H1 (cell line): ENCODE measurements around the gene G3BP1. TPM values are rescaled to one million over a fixed set of nuclear protein-coding genes. Genes with fewer than 3 reads are reported as not detected.

Source experiments
- CTCF ChIA-PET: fragments of 300-600 bp; sonication (Branson Sonifier 250); formaldehyde crosslinking; loops from one replicate; lab custom pipeline; 2021; ENCODE audit not compliant: partially characterized antibody; lab: Charles Lee
- POLR2A ChIA-PET: fragments of 300-600 bp; sonication (Branson Sonifier 250); formaldehyde crosslinking; loops from one replicate; lab custom pipeline; 2021; ENCODE audit warnings: inconsistent platforms; ENCODE audit not compliant: partially characterized antibody; lab: Charles Lee
- DNase-seq, 2 experiments: peaks; one replicate each; pipeline versions ENCODE4 v3.0.0 to v3.0.0-alpha.2; 2010 to 2022; ENCODE audit warnings: low spot score in 2 of 2, low read depth in 1 of 2, mixed read lengths in 1 of 2
- FAIRE-seq: peaks from 2 replicates; lab custom pipeline; 2011; peaks lifted over from hg19 to GRCh38; lab: Jason Lieb, UNC
- H2AFZ ChIP-seq: 2 replicates; pipeline ENCODE4 v1.8.1; 2012; ENCODE audit warnings: low read length, inconsistent platforms
- H2AK5ac ChIP-seq: 2 replicates; pipeline ENCODE4 v1.6.1; 2013; ENCODE audit warnings: low read depth, low read length
- H2BK120ac ChIP-seq: replicated peaks from 2 replicates; pipeline ENCODE3; 2013; ENCODE audit warnings: low read depth, low read length, inconsistent platforms
- H2BK12ac ChIP-seq: 2 replicates; pipeline ENCODE4 v1.6.1; 2013; ENCODE audit warnings: low read depth, low read length
- H2BK15ac ChIP-seq: 2 replicates; pipeline ENCODE4 v1.6.1; 2013; ENCODE audit warnings: low read length
- H2BK20ac ChIP-seq: 2 replicates; pipeline ENCODE4 v1.6.1; 2013; ENCODE audit warnings: low read length
- H2BK5ac ChIP-seq: 2 replicates; pipeline ENCODE4 v1.6.1; 2013; ENCODE audit warnings: low read depth, low read length
- H3K14ac ChIP-seq: 2 replicates; pipeline ENCODE4 v1.6.1; 2013; ENCODE audit warnings: inconsistent platforms; ENCODE audit not compliant: insufficient read length
- H3K18ac ChIP-seq: 2 replicates; pipeline ENCODE4 v1.6.1; 2013; ENCODE audit warnings: low read length; ENCODE audit errors: extremely low read depth
- H3K23ac ChIP-seq: 2 replicates; pipeline ENCODE4 v1.6.1; 2013; ENCODE audit warnings: inconsistent platforms; ENCODE audit not compliant: insufficient read length
- H3K23me2 ChIP-seq: 2 replicates; pipeline ENCODE4 v1.6.1; 2013; ENCODE audit warnings: low read depth, low read length
- H3K27ac ChIP-seq: 2 replicates; pipeline ENCODE4 v1.6.1; 2011; ENCODE audit warnings: low read depth, low read length, inconsistent platforms
- H3K27me3 ChIP-seq, 4 experiments: replicated peaks in 1 of 4; 1 replicate in 1 of 4; 2 replicates in 3 of 4; pipeline versions ENCODE4 v1.6.1 to v1.8.1; 2011 to 2013; ENCODE audit warnings: low read length in 3 of 4, mild to moderate bottlenecking in 3 of 4, inconsistent platforms in 2 of 4, mixed read lengths in 2 of 4, moderate library complexity in 1 of 4; ENCODE audit not compliant: control insufficient read depth in 3 of 4, insufficient read depth in 3 of 4; ENCODE audit errors: extremely low read depth in 1 of 4
- H3K36me3 ChIP-seq, 4 experiments: 2 replicates each; pipeline versions ENCODE4 v1.6.1 to v1.8.1; 2011 to 2013; ENCODE audit warnings: mild to moderate bottlenecking in 4 of 4, low read length in 3 of 4, moderate library complexity in 2 of 4, control low read depth in 1 of 4, inconsistent platforms in 1 of 4; ENCODE audit not compliant: insufficient read depth in 4 of 4, control insufficient read depth in 2 of 4
- H3K4ac ChIP-seq: replicated peaks from 2 replicates; pipeline ENCODE3; 2013; ENCODE audit warnings: low read length, low read depth, mixed read lengths, inconsistent platforms; ENCODE audit not compliant: insufficient read length
- H3K4me1 ChIP-seq, 4 experiments: replicated peaks in 1 of 4; 1 replicate in 1 of 4; 2 replicates in 3 of 4; pipeline versions ENCODE4 v1.6.1 to v1.8.1; 2011 to 2013; ENCODE audit warnings: low read length in 3 of 4, inconsistent platforms in 2 of 4, mixed read lengths in 1 of 4; ENCODE audit not compliant: insufficient read depth in 4 of 4, control insufficient read depth in 3 of 4
- H3K4me2 ChIP-seq, 2 experiments: 2 replicates each; pipeline versions ENCODE4 v1.6.1 to v1.8.1; 2011 to 2013; ENCODE audit warnings: low read depth in 2 of 2, low read length in 2 of 2, control low read depth in 1 of 2, inconsistent platforms in 1 of 2, mild to moderate bottlenecking in 1 of 2; ENCODE audit not compliant: insufficient read depth in 1 of 2
- H3K4me3 ChIP-seq, 4 experiments: fragments of 200-600, 300-600 bp in 1 of 4; sonication (generic), shearing (Covaris generic), sonication (Bioruptor Twin) in 1 of 4; 2 replicates each; pipeline versions ENCODE4 v1.5.1 to v1.8.1; 2011 to 2016; ENCODE audit warnings: low read length in 4 of 4, low read depth in 3 of 4, control low read depth in 2 of 4, inconsistent platforms in 2 of 4, mild to moderate bottlenecking in 2 of 4, mixed read lengths in 1 of 4, moderate library complexity in 1 of 4; ENCODE audit not compliant: insufficient read depth in 2 of 4; ENCODE audit errors: extremely low read depth in 1 of 4
- H3K56ac ChIP-seq: replicated peaks from 2 replicates; pipeline ENCODE3; 2013; ENCODE audit warnings: low read depth, mild to moderate bottlenecking, mixed read lengths, low read length, inconsistent platforms; ENCODE audit not compliant: insufficient read length
- H3K79me1 ChIP-seq: 2 replicates; pipeline ENCODE4 v1.6.1; 2013; ENCODE audit warnings: low read depth, low read length, control low read depth
- H3K79me2 ChIP-seq, 2 experiments: 2 replicates each; pipeline versions ENCODE4 v1.6.1 to v1.8.1; 2012 to 2013; ENCODE audit warnings: low read length in 2 of 2, mild to moderate bottlenecking in 2 of 2, inconsistent platforms in 1 of 2; ENCODE audit not compliant: insufficient read depth in 2 of 2, control insufficient read depth in 1 of 2
- H3K9ac ChIP-seq, 4 experiments: replicated peaks in 1 of 4; 1 replicate in 1 of 4; 2 replicates in 3 of 4; pipeline versions ENCODE4 v1.6.1 to v1.8.1; 2011 to 2013; ENCODE audit warnings: low read depth in 3 of 4, low read length in 3 of 4, control low read depth in 2 of 4, mild to moderate bottlenecking in 2 of 4, moderate library complexity in 2 of 4, inconsistent platforms in 1 of 4; ENCODE audit errors: extremely low read depth in 1 of 4
- H3K9me3 ChIP-seq, 2 experiments: 2 replicates each; pipeline versions ENCODE4 v1.6.1 to v1.8.1; 2012 to 2013; ENCODE audit warnings: mild to moderate bottlenecking in 2 of 2, moderate library complexity in 2 of 2, control low read depth in 1 of 2, inconsistent platforms in 1 of 2, low read depth in 1 of 2, low read length in 1 of 2, mixed read lengths in 1 of 2; ENCODE audit not compliant: insufficient read depth in 2 of 2
- H4K20me1 ChIP-seq, 2 experiments: replicated peaks in 1 of 2; 2 replicates each; pipeline versions ENCODE3 to v1.8.1; 2011 to 2013; ENCODE audit warnings: inconsistent platforms in 2 of 2, low read length in 2 of 2, mild to moderate bottlenecking in 1 of 2; ENCODE audit not compliant: insufficient read depth in 2 of 2, control insufficient read depth in 1 of 2
- H4K5ac ChIP-seq: 2 replicates; pipeline ENCODE4 v1.6.1; 2013; ENCODE audit warnings: low read length, low read depth, mixed read lengths, inconsistent platforms; ENCODE audit not compliant: insufficient read length
- H4K8ac ChIP-seq: 2 replicates; pipeline ENCODE4 v1.8.0; 2013; ENCODE audit warnings: mild to moderate bottlenecking, moderate library complexity, low read length, inconsistent platforms; ENCODE audit not compliant: insufficient read depth; ENCODE audit errors: extremely low read depth
- H4K91ac ChIP-seq: replicated peaks from 2 replicates; pipeline ENCODE3; 2013; ENCODE audit warnings: low read length, mixed read lengths, inconsistent platforms; ENCODE audit not compliant: insufficient read length
- BCL11A ChIP-seq, 2 experiments: IDR thresholded peaks; one replicate each; pipeline ENCODE4 v1.6.1; 2011; ENCODE audit warnings: low read depth in 2 of 2, low read length in 2 of 2, mild to moderate bottlenecking in 2 of 2
- BRCA1 ChIP-seq: IDR thresholded peaks from 2 replicates; pipeline ENCODE4 v1.6.1; 2012; ENCODE audit warnings: low read depth, low read length, improper control_type of control experiment
- CTCF ChIP-seq, 3 experiments: IDR thresholded peaks; 1 replicate in 2 of 3; 2 replicates in 1 of 3; pipeline versions ENCODE4 v1.5.1 to v1.6.1; 2011; ENCODE audit warnings: low read length in 3 of 3, mild to moderate bottlenecking in 3 of 3, inconsistent platforms in 2 of 3, low read depth in 1 of 3, moderate library complexity in 1 of 3; ENCODE audit not compliant: insufficient read depth in 1 of 3; ENCODE audit errors: control extremely low read depth in 1 of 3
- HDAC2 ChIP-seq, 2 experiments: fragments of 300-600 bp in 1 of 2; sonication (generic) in 1 of 2; IDR thresholded peaks; 2 replicates each; pipeline ENCODE4 v1.6.1; 2011 to 2012; ENCODE audit warnings: low read depth in 2 of 2, low read length in 2 of 2, mild to moderate bottlenecking in 2 of 2, moderate library complexity in 2 of 2, borderline replicate concordance in 1 of 2, inconsistent platforms in 1 of 2
- JUN ChIP-seq: IDR thresholded peaks from 2 replicates; pipeline ENCODE4 v1.6.1; 2011; ENCODE audit warnings: low read depth, mild to moderate bottlenecking, improper control_type of control experiment, low read length
- KDM4A ChIP-seq: IDR thresholded peaks from one replicate; pipeline ENCODE4 v1.7.1; 2012; ENCODE audit warnings: low read depth, mild to moderate bottlenecking, moderate library complexity, low read length, inconsistent platforms; ENCODE audit not compliant: severe bottlenecking
- NRF1 ChIP-seq: IDR thresholded peaks from 2 replicates; pipeline ENCODE4 v1.6.1; 2011; ENCODE audit warnings: mild to moderate bottlenecking, low read depth, low read length, improper control_type of control experiment
- POU5F1 ChIP-seq: IDR thresholded peaks from 2 replicates; pipeline ENCODE4 v1.6.1; 2011; ENCODE audit warnings: low read depth, mild to moderate bottlenecking, low read length, moderate library complexity
- RAD21 ChIP-seq, 2 experiments: IDR thresholded peaks in 1 of 2; conservative IDR thresholded peaks in 1 of 2; 2 replicates each; pipeline ENCODE4 v1.6.1; 2011; ENCODE audit warnings: low read depth in 2 of 2, low read length in 2 of 2, improper control_type of control experiment in 1 of 2, inconsistent platforms in 1 of 2, mild to moderate bottlenecking in 1 of 2, moderate library complexity in 1 of 2
- SP1 ChIP-seq: IDR thresholded peaks from 2 replicates; pipeline ENCODE4 v1.6.1; 2011; ENCODE audit warnings: low read depth, low read length
- TEAD4 ChIP-seq: IDR thresholded peaks from 2 replicates; pipeline ENCODE4 v1.6.1; 2012; ENCODE audit warnings: low read depth, low read length, inconsistent platforms, mixed read lengths
- polyA plus RNA-seq, 7 experiments: library from polyadenylated mRNA; depleted of rRNA in 3 of 7; stranded (reverse) in 5 of 7; unstranded in 2 of 7; fragments of >200 nt in 5 of 7; fragments of 200-250 nt in 2 of 7; gene quantifications; 1 replicate in 5 of 7; 2 replicates in 1 of 7; 4 replicates in 1 of 7; pipeline versions ENCODE4 v1.2.1 to v1.2.3, GENCODE V29; 2011 to 2013; ENCODE audit warnings: missing spikeins in 2 of 7, mixed read lengths in 2 of 7
- total RNA-seq: library from RNA; stranded (reverse); fragmentation: NEBNext Ultra II Directional; extraction: Animal tissue kit (Norgen Biotek cat#: 25700); gene quantifications from 2 replicates; pipeline ENCODE4 v1.2.1, GENCODE V29; 2021

The G3BP1 gene
- total and polyA plus RNA-seq, 2 of the 8 experiments (the other 6 are each of a cell fraction or from before 2014, with no cell fraction given): 71.2 to 516 TPM

DNA sequence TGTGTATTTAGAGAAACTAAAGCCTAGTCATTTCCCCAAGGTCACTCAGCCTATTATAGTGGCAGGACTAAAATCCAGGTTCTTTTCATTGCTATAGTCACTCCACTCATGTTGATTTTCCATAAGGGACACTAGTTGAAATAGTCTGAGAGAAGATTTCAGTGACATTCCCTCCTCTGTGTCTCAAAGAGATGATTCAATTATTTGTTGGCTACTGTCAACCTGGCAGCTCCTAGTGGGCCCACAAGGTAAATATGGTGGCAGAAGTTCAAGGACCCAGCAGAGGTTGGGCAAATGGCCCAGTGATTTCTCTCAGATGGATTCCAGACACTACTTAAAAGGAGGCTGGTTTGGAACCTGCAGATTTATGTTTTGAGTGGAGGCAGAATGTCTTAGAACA lies 48.1 kb downstream of the G3BP1 start:
- Histone ChIP-seq H3K14ac (no peak overlapping the region), H3K27me3 (no peaks in the 10 kb centered on the region), H3K4me1 (peaks cover 0 to 3% (median 0%) of the 10 kb centered on the region in 4 experiments; a peak in 1 of 7 replicates), H3K23me2 (no peaks in the 10 kb centered on the region), H4K91ac (no peak overlapping the region), H3K9ac (no peak overlapping the region), H2BK20ac (no peak overlapping the region), H3K18ac (no peak overlapping the region), H2AK5ac (no peak overlapping the region), H4K5ac (no peak overlapping the region), H3K4me3 (no peak overlapping the region), H3K27ac (no peak overlapping the region), H3K56ac (no peak overlapping the region), H3K4me2 (no peak overlapping the region), H3K79me2 (no peaks in the 10 kb centered on the region), H2BK12ac (no peak overlapping the region), H3K4ac (no peak overlapping the region), H3K36me3 (peaks cover 0 to 8% (median 3%) of the 10 kb centered on the region in 4 experiments; a peak in 2 of 8 replicates), H4K20me1 (no peaks in the 10 kb centered on the region), H3K23ac (no peak overlapping the region), H2BK5ac (no peak overlapping the region), H4K8ac (no peak overlapping the region), H2BK15ac (no peak overlapping the region), H3K9me3 (no peaks in the 10 kb centered on the region), H2BK120ac (no peak overlapping the region), H2AFZ (no peak overlapping the region), H3K79me1 (no peaks in the 10 kb centered on the region)
- ChIA-PET POLR2A (interaction anchor here (0.6 to 1.8 kb wide), 3 partner anchors 8 to 49 kb away, joined by 4 read pairs; no protein-coding TSS in a partner anchor), CTCF (interaction anchor here (0.9 to 1.5 kb wide), 5 partner anchors 16 to 685 kb away, joined by 3 to 6 read pairs (median 3); no protein-coding TSS in a partner anchor)
- DNase-seq (no peak), FAIRE-seq (no peak)
- TF ChIP-seq POU5F1 (no peak), JUN (no peak), KDM4A (no peak), NRF1 (no peak), RAD21 (IDR thresholded peaks at IDR 0.05 in 1 of 2, conservative IDR thresholded peaks at IDR 0.05 in 1 of 2; ENCODE audit: low read depth in 2 of 2, low read length in 2 of 2) (no peak), BRCA1 (no peak), TEAD4 (no peak), HDAC2 (IDR thresholded peaks at IDR 0.05; ENCODE audit: borderline replicate concordance in 1 of 2, low read depth in 2 of 2, low read length in 2 of 2) (no peak), BCL11A (IDR thresholded peaks at IDR 0.05; ENCODE audit: low read depth in 2 of 2, low read length in 2 of 2) (no peak), SP1 (no peak), CTCF (IDR thresholded peaks at IDR 0.05; ENCODE audit: control extremely low read depth in 1 of 3, insufficient read depth in 1 of 3, low read depth in 1 of 3, low read length in 3 of 3) (no peak)
